ENCODE results near the gene IL18. TPM values are rescaled to one million over a fixed set of nuclear protein-coding genes. Genes with fewer than 3 reads are reported as not detected.

The IL18 gene
- total RNA-seq, 2 experiments from 2014 or later, result 0.27 TPM; not detected in 1

GRCh38 chr11:112211536-112211935, 47.6 kb upstream of the IL18 start:
- peaks cover 10% of the 10 kb centered on the region for H3K4me1 Mint-ChIP-seq (ENCODE audit: low read depth)
- no peaks in the 10 kb centered on the region for H3K36me3 Mint-ChIP-seq (ENCODE audit: low read depth)
- no peak overlapping the region for H3K27ac Mint-ChIP-seq
- ATAC-seq (ENCODE audit: poor library complexity) (no peak), DNase-seq (peak in 1 of 14 experiments; percentile 16)
- intact Hi-C loops (cut with DNase I, micrococcal nuclease), result loop anchor here in 1 of 2 experiments (10.0 kb wide), 1 partner anchor 1323 kb away; no protein-coding TSS in a partner anchor
- POLR2A ChIA-PET, result interaction anchor here (1.2 kb wide), 1 partner anchor 9 kb away, joined by 4 read pairs; no protein-coding TSS in a partner anchor
- Histone ChIP-seq H3K36me3 (ENCODE audit: insufficient read depth, low read length) (no peaks in the 10 kb centered on the region), H3K4me3 (ENCODE audit: low read length) (no peak overlapping the region), H3K27ac (ENCODE audit: low read depth in 1 of 2, low read length in 2 of 2) (no peak overlapping the region), H3K27me3 (ENCODE audit: control insufficient read depth in 1 of 2, insufficient read depth in 2 of 2, low read length in 2 of 2) (no peaks in the 10 kb centered on the region), H3K9me3 (ENCODE audit: control insufficient read depth in 1 of 2, insufficient read depth in 1 of 2, low read length in 2 of 2) (no peaks in the 10 kb centered on the region), H3K4me1 (ENCODE audit: insufficient read depth, low read length) (peaks cover 3% of the 10 kb centered on the region)
- H3K9me3 Mint-ChIP-seq, result no peaks in the 10 kb centered on the region
- CTCF ChIA-PET, result no interaction called here
- TF ChIP-seq, protein P1, sequence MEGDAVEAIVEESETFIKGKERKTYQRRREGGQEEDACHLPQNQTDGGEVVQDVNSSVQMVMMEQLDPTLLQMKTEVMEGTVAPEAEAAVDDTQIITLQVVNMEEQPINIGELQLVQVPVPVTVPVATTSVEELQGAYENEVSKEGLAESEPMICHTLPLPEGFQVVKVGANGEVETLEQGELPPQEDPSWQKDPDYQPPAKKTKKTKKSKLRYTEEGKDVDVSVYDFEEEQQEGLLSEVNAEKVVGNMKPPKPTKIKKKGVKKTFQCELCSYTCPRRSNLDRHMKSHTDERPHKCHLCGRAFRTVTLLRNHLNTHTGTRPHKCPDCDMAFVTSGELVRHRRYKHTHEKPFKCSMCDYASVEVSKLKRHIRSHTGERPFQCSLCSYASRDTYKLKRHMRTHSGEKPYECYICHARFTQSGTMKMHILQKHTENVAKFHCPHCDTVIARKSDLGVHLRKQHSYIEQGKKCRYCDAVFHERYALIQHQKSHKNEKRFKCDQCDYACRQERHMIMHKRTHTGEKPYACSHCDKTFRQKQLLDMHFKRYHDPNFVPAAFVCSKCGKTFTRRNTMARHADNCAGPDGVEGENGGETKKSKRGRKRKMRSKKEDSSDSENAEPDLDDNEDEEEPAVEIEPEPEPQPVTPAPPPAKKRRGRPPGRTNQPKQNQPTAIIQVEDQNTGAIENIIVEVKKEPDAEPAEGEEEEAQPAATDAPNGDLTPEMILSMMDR (IDR thresholded peaks at IDR 0.05), result no peak
- no peak overlapping the region for H3K4me3 Mint-ChIP-seq
- H3K27me3 Mint-ChIP-seq, result no peaks in the 10 kb centered on the region

DNA sequence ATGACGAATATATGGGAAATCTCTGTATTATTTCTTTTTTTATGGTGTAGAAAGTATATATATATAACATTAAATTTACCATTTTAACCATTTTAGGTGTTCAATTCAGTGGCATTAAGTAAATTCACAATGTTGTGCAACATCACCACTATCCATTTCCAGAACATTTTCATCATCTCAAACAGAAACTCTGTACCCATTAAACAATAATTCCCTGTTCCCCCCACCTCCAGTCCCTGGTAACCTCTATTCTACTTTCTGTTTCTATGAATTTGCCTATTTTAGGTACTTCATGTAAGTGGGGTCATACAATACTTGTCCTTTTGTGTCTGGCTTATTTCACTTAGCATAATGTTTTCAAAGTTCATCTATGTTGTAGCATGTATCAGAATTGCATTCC, 47.0 kb upstream of the IL18 start:
- no peaks in the 10 kb centered on the region for H3K27me3 ChIP-seq (ENCODE audit: control insufficient read depth in 1 of 2, insufficient read depth in 2 of 2, low read length in 2 of 2)
- H3K36me3 ChIP-seq (ENCODE audit: insufficient read depth, low read length), result no peaks in the 10 kb centered on the region
- TF ChIP-seq, protein P1 (IDR thresholded peaks at IDR 0.05), result no peak
- no peaks in the 10 kb centered on the region for H3K36me3 Mint-ChIP-seq (ENCODE audit: low read depth)
- H3K4me1 Mint-ChIP-seq (ENCODE audit: low read depth), result peaks cover 10% of the 10 kb centered on the region
- ChIA-PET CTCF (no interaction called here), POLR2A (no interaction called here)
- H3K4me3 Mint-ChIP-seq, result no peak overlapping the region
- ATAC-seq (ENCODE audit: poor library complexity) (no peak), DNase-seq (no peak)
- no peaks in the 10 kb centered on the region for H3K27me3 Mint-ChIP-seq
- H3K9me3 Mint-ChIP-seq, result no peaks in the 10 kb centered on the region
- H3K27ac ChIP-seq (ENCODE audit: low read depth in 1 of 2, low read length in 2 of 2), result no peak overlapping the region
- no peaks in the 10 kb centered on the region for H3K9me3 ChIP-seq (ENCODE audit: control insufficient read depth in 1 of 2, insufficient read depth in 1 of 2, low read length in 2 of 2)
- no peak overlapping the region for H3K27ac Mint-ChIP-seq
- no peak overlapping the region for H3K4me3 ChIP-seq (ENCODE audit: low read length)
- peaks cover 3% of the 10 kb centered on the region for H3K4me1 ChIP-seq (ENCODE audit: insufficient read depth, low read length)
- intact Hi-C loops (cut with DNase I, micrococcal nuclease), result loop anchor here in 1 of 2 experiments (10.0 kb wide), 1 partner anchor 1324 kb away; no protein-coding TSS in a partner anchor

DNA sequence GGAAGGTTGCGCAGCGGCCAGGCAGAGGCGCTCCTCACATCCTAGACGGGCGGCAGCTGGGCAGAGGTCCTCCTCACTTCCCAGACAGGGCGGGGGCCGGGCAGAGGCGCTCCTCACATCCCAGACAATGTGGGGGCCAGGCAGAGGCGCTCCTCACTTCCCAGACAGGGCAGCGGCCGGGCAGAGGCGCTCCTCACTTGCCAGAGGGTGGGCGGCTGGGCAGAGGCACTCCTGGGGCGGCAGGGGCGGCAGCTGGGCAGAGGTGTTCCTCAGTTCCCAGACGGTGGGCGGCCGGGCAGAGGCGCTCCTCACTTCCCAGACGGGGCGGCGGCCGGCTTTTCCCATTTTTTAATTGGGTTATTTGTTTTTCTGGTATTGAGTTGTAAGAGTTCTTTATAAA, 42.2 kb upstream of the IL18 start:
- ATAC-seq (ENCODE audit: poor library complexity), result no peak
- Histone ChIP-seq H3K36me3 (ENCODE audit: insufficient read depth, low read length) (no peaks in the 10 kb centered on the region), H3K27me3 (ENCODE audit: control insufficient read depth in 1 of 2, insufficient read depth in 2 of 2, low read length in 2 of 2) (no peaks in the 10 kb centered on the region), H3K4me1 (ENCODE audit: insufficient read depth, low read length) (no peaks in the 10 kb centered on the region), H3K27ac (ENCODE audit: low read depth in 1 of 2, low read length in 2 of 2) (no peak overlapping the region), H3K9me3 (ENCODE audit: control insufficient read depth in 1 of 2, insufficient read depth in 1 of 2, low read length in 2 of 2) (no peaks in the 10 kb centered on the region), H3K4me3 (ENCODE audit: low read length) (no peak overlapping the region)
- Mint-ChIP-seq H3K9me3 (no peaks in the 10 kb centered on the region), H3K4me1 (ENCODE audit: low read depth) (no peaks in the 10 kb centered on the region), H3K27me3 (no peaks in the 10 kb centered on the region), H3K4me3 (no peak overlapping the region), H3K36me3 (ENCODE audit: low read depth) (no peaks in the 10 kb centered on the region), H3K27ac (no peak overlapping the region)
- no peak for DNase-seq
- ChIA-PET CTCF (no interaction called here), POLR2A (no interaction called here)
- TF ChIP-seq, protein P1 (IDR thresholded peaks at IDR 0.05), result no peak
- intact Hi-C loops (cut with DNase I, micrococcal nuclease), result no loop called here

Data from CD4-positive, alpha-beta T cell (primary cell).